NT2/D1 (cell line): Measurements from ENCODE around the gene INPP5D.
"Not testable (repeated sequence)": the region's sequence is repeated elsewhere in the genome, so short reads cannot be mapped to it uniquely, and the experiment has no call there.

Source experiments
- SUZ12 ChIP-seq: IDR thresholded peaks from 2 replicates; pipeline ENCODE4 v1.6.1; 2011; ENCODE audit not compliant: insufficient read length, insufficient read depth; ENCODE audit errors: extremely low read depth
- YY1 ChIP-seq: IDR thresholded peaks from 2 replicates; pipeline ENCODE4 v1.6.1; 2011; ENCODE audit not compliant: insufficient read length, insufficient read depth
- ZNF274 ChIP-seq: IDR thresholded peaks from 2 replicates; pipeline ENCODE4 v1.6.1; 2011; ENCODE audit warnings: mild to moderate bottlenecking, low read depth, low read length

DNA sequence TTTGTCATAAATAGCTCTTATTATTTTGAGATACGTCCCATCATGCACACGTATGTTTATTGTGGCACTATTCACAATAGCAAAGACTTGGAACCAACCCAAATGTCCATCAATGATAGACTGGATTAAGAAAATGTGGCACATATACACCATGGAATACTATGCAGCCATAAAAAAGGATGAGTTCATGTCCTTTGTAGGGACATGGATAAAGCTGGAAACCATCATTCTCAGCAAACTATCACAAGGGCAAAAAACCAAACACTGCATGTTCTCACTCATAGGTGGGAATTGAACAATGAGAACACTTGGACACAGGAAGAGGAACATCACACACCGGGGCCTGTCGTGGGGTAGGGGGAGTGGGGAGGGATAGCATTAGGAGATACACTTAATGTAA is 40.5 kb upstream of the INPP5D start:
- not testable (repeated sequence) for TF ChIP-seq SUZ12, ZNF274, YY1
